HEK293 (cell line): ENCODE measurements around the gene CLCF1.

Source experiments
- KLF10 ChIP-seq: fragments of 450-650 bp; IDR thresholded peaks from 2 replicates; pipeline ENCODE4 v1.5.1; 2018; ENCODE audit warnings: missing biosample characterization, mild to moderate bottlenecking, missing genetic modification characterization
- OVOL3 ChIP-seq: fragments of 450-650 bp; formaldehyde crosslinking; IDR thresholded peaks from 2 replicates; pipeline ENCODE4 v1.5.1; 2016; ENCODE audit warnings: missing biosample characterization, missing genetic modification characterization
- SALL2 ChIP-seq: fragments of 450-650 bp; formaldehyde crosslinking; IDR thresholded peaks from 2 replicates; pipeline ENCODE4 v1.5.0; 2017; ENCODE audit warnings: missing biosample characterization, mild to moderate bottlenecking, missing genetic modification characterization, borderline replicate concordance
- SETDB1 ChIP-seq: IDR thresholded peaks from one replicate; pipeline ENCODE4 v1.6.1; 2017; ENCODE audit warnings: mild to moderate bottlenecking, low read length, moderate library complexity, mixed read lengths; ENCODE audit not compliant: insufficient read length
- ZBTB8A ChIP-seq: fragments of 450-650 bp; formaldehyde crosslinking; IDR thresholded peaks from 2 replicates; pipeline ENCODE4 v1.5.1; 2016; ENCODE audit warnings: missing biosample characterization, missing genetic modification characterization
- ZNF37A ChIP-seq: fragments of 450-650 bp; IDR thresholded peaks from 2 replicates; pipeline ENCODE4 v1.5.1; 2018; ENCODE audit warnings: missing biosample characterization, missing genetic modification characterization
- ZNF433 ChIP-seq: fragments of 450-650 bp; formaldehyde crosslinking; IDR thresholded peaks from 2 replicates; pipeline ENCODE4 v1.5.1; 2016; ENCODE audit warnings: missing biosample characterization, missing genetic modification characterization, low read depth
- ZNF548 ChIP-seq: fragments of 450-650 bp; formaldehyde crosslinking; IDR thresholded peaks from 2 replicates; pipeline ENCODE4 v1.5.1; 2016; ENCODE audit warnings: missing biosample characterization, missing genetic modification characterization
- ZNF654 ChIP-seq: fragments of 450-650 bp; formaldehyde crosslinking; IDR thresholded peaks from 2 replicates; pipeline ENCODE4 v1.5.1; 2016; ENCODE audit warnings: low read depth, missing biosample characterization, missing genetic modification characterization
- TF ChIP-seq, protein P1 (sequence below): fragments of 450-650 bp; formaldehyde crosslinking; IDR thresholded peaks from 2 replicates; pipeline ENCODE4 v1.5.1; 2016; ENCODE audit warnings: missing biosample characterization, missing genetic modification characterization

GRCh38 chr11:67421430-67422031 is 48.1 kb upstream of the CLCF1 start:
- TF ChIP-seq, protein P1, sequence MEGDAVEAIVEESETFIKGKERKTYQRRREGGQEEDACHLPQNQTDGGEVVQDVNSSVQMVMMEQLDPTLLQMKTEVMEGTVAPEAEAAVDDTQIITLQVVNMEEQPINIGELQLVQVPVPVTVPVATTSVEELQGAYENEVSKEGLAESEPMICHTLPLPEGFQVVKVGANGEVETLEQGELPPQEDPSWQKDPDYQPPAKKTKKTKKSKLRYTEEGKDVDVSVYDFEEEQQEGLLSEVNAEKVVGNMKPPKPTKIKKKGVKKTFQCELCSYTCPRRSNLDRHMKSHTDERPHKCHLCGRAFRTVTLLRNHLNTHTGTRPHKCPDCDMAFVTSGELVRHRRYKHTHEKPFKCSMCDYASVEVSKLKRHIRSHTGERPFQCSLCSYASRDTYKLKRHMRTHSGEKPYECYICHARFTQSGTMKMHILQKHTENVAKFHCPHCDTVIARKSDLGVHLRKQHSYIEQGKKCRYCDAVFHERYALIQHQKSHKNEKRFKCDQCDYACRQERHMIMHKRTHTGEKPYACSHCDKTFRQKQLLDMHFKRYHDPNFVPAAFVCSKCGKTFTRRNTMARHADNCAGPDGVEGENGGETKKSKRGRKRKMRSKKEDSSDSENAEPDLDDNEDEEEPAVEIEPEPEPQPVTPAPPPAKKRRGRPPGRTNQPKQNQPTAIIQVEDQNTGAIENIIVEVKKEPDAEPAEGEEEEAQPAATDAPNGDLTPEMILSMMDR (tag by site-specific recombination): no peak
- TF ChIP-seq SETDB1 (no peak), SALL2 (tag by site-specific recombination) (no peak), ZNF37A (tag by site-specific recombination) (no peak), ZNF433 (no peak), OVOL3 (no peak), ZNF654 (tag by site-specific recombination) (no peak), KLF10 (tag by site-specific recombination) (no peak), ZBTB8A (tag by site-specific recombination) (no peak), ZNF548 (no peak)
